ENCODE results near the gene CCDC92B.

- TF ChIP-seq RAD21 (IDR thresholded peaks at IDR 0.05; ENCODE audit: low read length) (no peak), BHLHE40 (IDR thresholded peaks at IDR 0.05; ENCODE audit: low read depth, low read length) (no peak), SMC3 (IDR thresholded peaks at IDR 0.05; ENCODE audit: low read depth, low read length) (no peak), RFX5 (IDR thresholded peaks at IDR 0.05; ENCODE audit: low read depth, low read length) (no peak), MXI1 (IDR thresholded peaks at IDR 0.05; ENCODE audit: borderline replicate concordance, low read depth, low read length) (no peak)
- TF ChIP-seq, protein P1, sequence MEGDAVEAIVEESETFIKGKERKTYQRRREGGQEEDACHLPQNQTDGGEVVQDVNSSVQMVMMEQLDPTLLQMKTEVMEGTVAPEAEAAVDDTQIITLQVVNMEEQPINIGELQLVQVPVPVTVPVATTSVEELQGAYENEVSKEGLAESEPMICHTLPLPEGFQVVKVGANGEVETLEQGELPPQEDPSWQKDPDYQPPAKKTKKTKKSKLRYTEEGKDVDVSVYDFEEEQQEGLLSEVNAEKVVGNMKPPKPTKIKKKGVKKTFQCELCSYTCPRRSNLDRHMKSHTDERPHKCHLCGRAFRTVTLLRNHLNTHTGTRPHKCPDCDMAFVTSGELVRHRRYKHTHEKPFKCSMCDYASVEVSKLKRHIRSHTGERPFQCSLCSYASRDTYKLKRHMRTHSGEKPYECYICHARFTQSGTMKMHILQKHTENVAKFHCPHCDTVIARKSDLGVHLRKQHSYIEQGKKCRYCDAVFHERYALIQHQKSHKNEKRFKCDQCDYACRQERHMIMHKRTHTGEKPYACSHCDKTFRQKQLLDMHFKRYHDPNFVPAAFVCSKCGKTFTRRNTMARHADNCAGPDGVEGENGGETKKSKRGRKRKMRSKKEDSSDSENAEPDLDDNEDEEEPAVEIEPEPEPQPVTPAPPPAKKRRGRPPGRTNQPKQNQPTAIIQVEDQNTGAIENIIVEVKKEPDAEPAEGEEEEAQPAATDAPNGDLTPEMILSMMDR (conservative IDR thresholded peaks at IDR 0.05; ENCODE audit: low read depth, low read length), result no peak
- TF ChIP-seq, protein P2, sequence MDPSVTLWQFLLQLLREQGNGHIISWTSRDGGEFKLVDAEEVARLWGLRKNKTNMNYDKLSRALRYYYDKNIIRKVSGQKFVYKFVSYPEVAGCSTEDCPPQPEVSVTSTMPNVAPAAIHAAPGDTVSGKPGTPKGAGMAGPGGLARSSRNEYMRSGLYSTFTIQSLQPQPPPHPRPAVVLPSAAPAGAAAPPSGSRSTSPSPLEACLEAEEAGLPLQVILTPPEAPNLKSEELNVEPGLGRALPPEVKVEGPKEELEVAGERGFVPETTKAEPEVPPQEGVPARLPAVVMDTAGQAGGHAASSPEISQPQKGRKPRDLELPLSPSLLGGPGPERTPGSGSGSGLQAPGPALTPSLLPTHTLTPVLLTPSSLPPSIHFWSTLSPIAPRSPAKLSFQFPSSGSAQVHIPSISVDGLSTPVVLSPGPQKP (IDR thresholded peaks at IDR 0.05; ENCODE audit: borderline replicate concordance, low read depth, low read length), result no peak
These were observed 30.1 kb upstream of the CCDC92B start for GRCh38 chr17:2779545-2779944.

Measured in IMR-90 (cell line).